Lower leg skin (tissue), 3 donors: Measurements from ENCODE around the gene PDSS2.
"Not testable (repeated sequence)": the region's sequence is repeated elsewhere in the genome, so short reads cannot be mapped to it uniquely, and the experiment has no call there.

Experiments used
- CTCF ChIP-seq, 3 donors: fragments of 450-650 bp; IDR thresholded peaks; one replicate each; pipeline ENCODE4 v1.5.1; 2016; ENCODE audit warnings: antibody characterized with exemption in 3 of 3, mild to moderate bottlenecking in 3 of 3, moderate library complexity in 2 of 3
- POLR2A ChIP-seq, 2 donors: fragments of 450-650 bp; IDR thresholded peaks; one replicate each; pipeline ENCODE4 v1.6.1; 2016 to 2017; ENCODE audit warnings: antibody characterized with exemption in 2 of 2, mild to moderate bottlenecking in 1 of 2, moderate library complexity in 1 of 2

- not testable (repeated sequence) for TF ChIP-seq CTCF, POLR2A (IDR thresholded peaks at IDR 0.05)
Measured at GRCh38 chr6:107364173-107364572, 95.2 kb downstream of the PDSS2 start.
